Measurements from ENCODE around the gene ALDH4A1. TPM values are rescaled to one million over a fixed set of nuclear protein-coding genes. Genes with fewer than 3 reads are reported as not detected.

ALDH4A1 gene
- total and polyA plus RNA-seq, 2 of the 4 experiments (the other 2 are of a cell fraction): 8.6 to 21.1 TPM

DNA sequence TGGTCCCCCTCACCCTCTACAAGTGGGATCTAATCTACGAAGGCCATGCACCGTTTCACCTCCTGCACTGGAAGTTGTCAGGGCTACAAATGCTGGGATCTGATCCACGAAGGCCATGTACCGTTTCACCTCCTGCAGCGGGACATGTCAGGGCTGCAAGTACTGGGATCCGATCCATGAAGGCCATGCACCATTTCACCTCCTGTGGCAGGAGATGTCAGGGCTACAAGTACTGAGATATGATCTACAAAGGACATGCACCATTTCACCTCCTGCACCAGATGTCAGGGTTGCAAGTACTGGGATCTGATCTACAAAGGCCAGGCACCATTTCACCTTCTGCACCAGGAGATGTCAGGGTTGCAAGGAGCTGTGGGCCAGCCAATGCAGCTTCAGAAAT, 7.0 kb downstream of the ALDH4A1 start:
- H2BK120ac ChIP-seq (ENCODE audit: low read depth, low read length): no peak overlapping the region
- no peak overlapping the region for H2AK9ac ChIP-seq (replicated peaks; ENCODE audit: low read depth, low read length, poor library complexity)
- H3K14ac ChIP-seq (replicated peaks; ENCODE audit: low read depth, low read length): no peak overlapping the region
- BruUV-seq (replicated peaks): no TSS peak
- H3K27ac ChIP-seq (ENCODE audit: insufficient read depth, low read length): no peak overlapping the region
- dilution Hi-C loops (cut with HindIII; ENCODE audit: low sequenced_read_pairs, unreplicated experiment): no loop called here
- ChIA-PET CTCF (interaction anchor here (1.2 kb wide), 1 partner anchor 12 kb away, joined by 5 read pairs; no protein-coding TSS in a partner anchor), POLR2A (ENCODE audit: unreplicated experiment) (no interaction called here)
- ATAC-seq (ENCODE audit: low read depth) (no peak), DNase-seq (no peak)
- H3K18ac ChIP-seq (ENCODE audit: low read depth, low read length): no peak overlapping the region
- H3K9me1 ChIP-seq (ENCODE audit: insufficient read depth, low read length): peaks cover 10% of the 10 kb centered on the region
- no peak overlapping the region for H3K9ac ChIP-seq (ENCODE audit: low read depth, low read length)
- no peaks in the 10 kb centered on the region for H3K27me3 ChIP-seq (ENCODE audit: control insufficient read depth, insufficient read depth, low read length)
- H4K8ac ChIP-seq (ENCODE audit: low read depth in 2 of 2, low read length in 2 of 2): no peak overlapping the region
- no peak overlapping the region for H2AK5ac ChIP-seq (ENCODE audit: low read depth, low read length)
- H2BK5ac ChIP-seq (ENCODE audit: low read depth, low read length, poor library complexity, severe bottlenecking): no peak overlapping the region
- TF ChIP-seq CHD1 (IDR thresholded peaks at IDR 0.05; ENCODE audit: low read depth, low read length) (no peak), RFX5 (IDR thresholded peaks at IDR 0.05; ENCODE audit: low read depth, low read length) (no peak), CEBPB (IDR thresholded peaks at IDR 0.05; ENCODE audit: low read depth, low read length) (no peak), NFE2L2 (IDR thresholded peaks at IDR 0.05; ENCODE audit: low read depth, low read length) (no peak), MXI1 (IDR thresholded peaks at IDR 0.05; ENCODE audit: borderline replicate concordance, low read depth, low read length) (no peak), MAFK (IDR thresholded peaks at IDR 0.05; ENCODE audit: low read depth, low read length) (no peak), FOS (IDR thresholded peaks at IDR 0.05; ENCODE audit: low read depth, low read length) (no peak), MAZ (IDR thresholded peaks at IDR 0.05; ENCODE audit: borderline replicate concordance, low read depth, low read length) (no peak), RCOR1 (IDR thresholded peaks at IDR 0.05; ENCODE audit: insufficient replicate concordance, low read length) (no peak), CTCF (conservative IDR thresholded peaks at IDR 0.05; ENCODE audit: low read depth, low read length) (no peak), POLR2A (IDR thresholded peaks at IDR 0.05; ENCODE audit: low read depth, low read length) (no peak), USF2 (IDR thresholded peaks at IDR 0.05; ENCODE audit: low read depth, low read length) (no peak), BHLHE40 (IDR thresholded peaks at IDR 0.05; ENCODE audit: low read depth, low read length) (no peak)
- TF ChIP-seq, protein P1, sequence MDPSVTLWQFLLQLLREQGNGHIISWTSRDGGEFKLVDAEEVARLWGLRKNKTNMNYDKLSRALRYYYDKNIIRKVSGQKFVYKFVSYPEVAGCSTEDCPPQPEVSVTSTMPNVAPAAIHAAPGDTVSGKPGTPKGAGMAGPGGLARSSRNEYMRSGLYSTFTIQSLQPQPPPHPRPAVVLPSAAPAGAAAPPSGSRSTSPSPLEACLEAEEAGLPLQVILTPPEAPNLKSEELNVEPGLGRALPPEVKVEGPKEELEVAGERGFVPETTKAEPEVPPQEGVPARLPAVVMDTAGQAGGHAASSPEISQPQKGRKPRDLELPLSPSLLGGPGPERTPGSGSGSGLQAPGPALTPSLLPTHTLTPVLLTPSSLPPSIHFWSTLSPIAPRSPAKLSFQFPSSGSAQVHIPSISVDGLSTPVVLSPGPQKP (IDR thresholded peaks at IDR 0.05; ENCODE audit: borderline replicate concordance, low read depth, low read length): no peak
- in situ Hi-C loops (cut with MboI; ENCODE audit: low sequenced_read_pairs): no loop called here
- 0 out of 2 replicates have a peak, but pooled peaks cover 3% of the 10 kb centered on the region for H4K20me1 ChIP-seq (ENCODE audit: insufficient read depth, low read length)
- H2BK20ac ChIP-seq (ENCODE audit: low read depth, low read length): no peak overlapping the region
- no peak overlapping the region for H3K4ac ChIP-seq (ENCODE audit: low read depth, low read length)
- no peak overlapping the region for H2BK15ac ChIP-seq (ENCODE audit: low read depth, low read length)
- no peak overlapping the region for H2AFZ ChIP-seq (replicated peaks; ENCODE audit: low read length, poor library complexity)
- no peak overlapping the region for H3K4me2 ChIP-seq (ENCODE audit: low read depth, low read length)
- H4K91ac ChIP-seq (ENCODE audit: insufficient read depth, low read depth, low read length): no peak overlapping the region
- H3K23ac ChIP-seq (ENCODE audit: low read depth, low read length): no peak overlapping the region
- H3K9me3 ChIP-seq (ENCODE audit: control insufficient read depth, insufficient read depth, low read length): no peaks in the 10 kb centered on the region
- H3K56ac ChIP-seq (ENCODE audit: extremely low read depth, insufficient read depth, low read length): no peak overlapping the region
- H3K4me3 ChIP-seq (ENCODE audit: insufficient read depth, low read depth, low read length): no peak overlapping the region
- WGBS, 2 experiments (ENCODE audit: extremely low coverage in 2 of 2, insufficient read length in 1 of 2): 93% methylated on average over 2 of the region's 6 CpGs; no CpG with 5 or more reads in 1 of the 2 experiments
- intact Hi-C loops (cut with micrococcal nuclease): no loop called here
- H3K36me3 ChIP-seq (ENCODE audit: control insufficient read depth, insufficient read depth, low read length): peaks cover 2% of the 10 kb centered on the region; the same call in 1 of the 2 replicates
- H3K79me1 ChIP-seq (ENCODE audit: low read depth in 1 of 2, low read length in 2 of 2): peaks cover 4 to 13% of the 10 kb centered on the region in 2 experiments; a peak in 2 of 4 replicates
- peaks cover 3% of the 10 kb centered on the region; the same call in 1 of the 2 replicates for H3K4me1 ChIP-seq (ENCODE audit: control insufficient read depth, insufficient read depth, low read length)
- no peak overlapping the region for H4K5ac ChIP-seq (ENCODE audit: low read depth, low read length)
